GM12878 (cell line): ENCODE results near the gene SCAND1.

Experiments used
- EP300 ChIP-seq, 2 experiments: fragments of 150-350 bp in 1 of 2; IDR thresholded peaks; 2 replicates each; pipeline ENCODE4 v1.6.1; 2011 to 2012; ENCODE audit warnings: low read depth in 2 of 2, low read length in 2 of 2, borderline replicate concordance in 1 of 2, improper control_type of control experiment in 1 of 2, inconsistent platforms in 1 of 2; ENCODE audit not compliant: control insufficient read depth in 1 of 2
- ESRRA ChIP-seq: IDR thresholded peaks from 2 replicates; pipeline ENCODE4 v1.6.1; 2012; ENCODE audit warnings: mild to moderate bottlenecking, low read length, improper control_type of control experiment
- EZH2 ChIP-seq: IDR thresholded peaks from 2 replicates; pipeline ENCODE4 v1.6.1; 2012; ENCODE audit warnings: low read depth, mild to moderate bottlenecking, control low read depth, inconsistent platforms, low read length, borderline replicate concordance; ENCODE audit not compliant: control insufficient read depth
- HDAC2 ChIP-seq: fragments of 200-600 bp; sonication (generic); IDR thresholded peaks from 2 replicates; pipeline ENCODE4 v1.6.1; 2017
- JUNB ChIP-seq: IDR thresholded peaks from 2 replicates; pipeline ENCODE4 v1.6.1; 2016; ENCODE audit warnings: antibody characterized with exemption, mild to moderate bottlenecking
- KDM1A ChIP-seq: fragments of 200-600 bp; sonication (generic); IDR thresholded peaks from 2 replicates; pipeline ENCODE4 v1.6.1; 2016; ENCODE audit warnings: borderline replicate concordance
- POLR2A ChIP-seq: IDR thresholded peaks from 2 replicates; pipeline ENCODE4 v1.6.1; 2011; ENCODE audit warnings: low read depth, mild to moderate bottlenecking, low read length
- RAD21 ChIP-seq: IDR thresholded peaks from 2 replicates; pipeline ENCODE4 v1.6.1; 2011; ENCODE audit warnings: mild to moderate bottlenecking, low read depth, low read length, moderate library complexity; ENCODE audit not compliant: insufficient read depth
- WRNIP1 ChIP-seq: IDR thresholded peaks from 2 replicates; pipeline ENCODE4 v1.6.1; 2011; ENCODE audit warnings: low read depth, low read length, improper control_type of control experiment, borderline replicate concordance
- ZNF207 ChIP-seq: fragments of 450-650 bp; IDR thresholded peaks from 2 replicates; pipeline ENCODE4 v1.6.1; 2014; ENCODE audit warnings: antibody characterized with exemption, mild to moderate bottlenecking, borderline replicate concordance
- ZZZ3 ChIP-seq: IDR thresholded peaks from 2 replicates; pipeline ENCODE4 v1.6.1; 2011; ENCODE audit warnings: low read depth; ENCODE audit not compliant: control insufficient read depth, insufficient read length
- TF ChIP-seq, protein P1 (sequence below), 3 experiments: IDR thresholded peaks in 2 of 3; conservative IDR thresholded peaks in 1 of 3; 2 replicates each; pipeline ENCODE4 v1.5.1; 2011; ENCODE audit warnings: low read depth in 3 of 3, low read length in 3 of 3, mild to moderate bottlenecking in 3 of 3, control low read depth in 2 of 3, moderate library complexity in 2 of 3, inconsistent platforms in 1 of 3, mixed read lengths in 1 of 3; ENCODE audit not compliant: control insufficient read depth in 2 of 3, insufficient read depth in 1 of 3; ENCODE audit errors: extremely low read depth in 1 of 3
- TF ChIP-seq, protein P2 (sequence below): IDR thresholded peaks from 2 replicates; pipeline ENCODE4 v1.6.1; 2011; ENCODE audit warnings: borderline replicate concordance, low read depth, mild to moderate bottlenecking, moderate library complexity, low read length; ENCODE audit not compliant: insufficient read depth, poor library complexity, severe bottlenecking
- TF ChIP-seq, protein P3 (sequence below): IDR thresholded peaks from 2 replicates; pipeline ENCODE4 v1.6.1; 2011; ENCODE audit warnings: borderline replicate concordance, low read depth, mild to moderate bottlenecking, moderate library complexity, mixed read lengths, low read length; ENCODE audit not compliant: insufficient read depth; ENCODE audit errors: extremely low read length

DNA sequence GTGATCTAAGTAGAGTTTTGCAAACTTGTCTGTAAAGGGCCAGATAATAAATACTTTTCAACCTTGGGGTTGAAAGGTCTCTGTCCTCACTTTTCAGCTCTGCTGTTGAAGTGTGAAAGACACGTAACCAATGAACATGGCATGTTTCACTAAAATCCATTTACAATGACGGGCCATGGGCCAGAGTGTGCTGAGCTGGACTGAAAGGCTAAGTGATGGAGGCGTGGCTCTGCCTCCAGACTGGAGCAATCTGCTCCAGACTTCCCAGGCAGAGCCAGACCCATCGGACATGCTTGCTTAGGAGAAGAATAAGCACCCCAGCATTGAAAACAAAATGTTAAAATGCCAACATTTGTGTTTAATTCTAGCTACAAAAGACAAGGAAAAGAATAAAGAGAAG lies 41.4 kb downstream of the SCAND1 start:
- TF ChIP-seq RAD21 (no peak), POLR2A (no peak), HDAC2 (no peak), ZNF207 (no peak), ZZZ3 (no peak), EP300 (IDR thresholded peaks at IDR 0.05; ENCODE audit: borderline replicate concordance in 1 of 2, control insufficient read depth in 1 of 2, low read depth in 2 of 2, low read length in 2 of 2) (no peak), EZH2 (no peak), WRNIP1 (no peak), JUNB (no peak), ESRRA (no peak), KDM1A (no peak)
- TF ChIP-seq, protein P1, sequence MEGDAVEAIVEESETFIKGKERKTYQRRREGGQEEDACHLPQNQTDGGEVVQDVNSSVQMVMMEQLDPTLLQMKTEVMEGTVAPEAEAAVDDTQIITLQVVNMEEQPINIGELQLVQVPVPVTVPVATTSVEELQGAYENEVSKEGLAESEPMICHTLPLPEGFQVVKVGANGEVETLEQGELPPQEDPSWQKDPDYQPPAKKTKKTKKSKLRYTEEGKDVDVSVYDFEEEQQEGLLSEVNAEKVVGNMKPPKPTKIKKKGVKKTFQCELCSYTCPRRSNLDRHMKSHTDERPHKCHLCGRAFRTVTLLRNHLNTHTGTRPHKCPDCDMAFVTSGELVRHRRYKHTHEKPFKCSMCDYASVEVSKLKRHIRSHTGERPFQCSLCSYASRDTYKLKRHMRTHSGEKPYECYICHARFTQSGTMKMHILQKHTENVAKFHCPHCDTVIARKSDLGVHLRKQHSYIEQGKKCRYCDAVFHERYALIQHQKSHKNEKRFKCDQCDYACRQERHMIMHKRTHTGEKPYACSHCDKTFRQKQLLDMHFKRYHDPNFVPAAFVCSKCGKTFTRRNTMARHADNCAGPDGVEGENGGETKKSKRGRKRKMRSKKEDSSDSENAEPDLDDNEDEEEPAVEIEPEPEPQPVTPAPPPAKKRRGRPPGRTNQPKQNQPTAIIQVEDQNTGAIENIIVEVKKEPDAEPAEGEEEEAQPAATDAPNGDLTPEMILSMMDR (IDR thresholded peaks at IDR 0.05 in 2 of 3, conservative IDR thresholded peaks at IDR 0.05 in 1 of 3; ENCODE audit: control insufficient read depth in 2 of 3, extremely low read depth in 1 of 3, insufficient read depth in 1 of 3, low read depth in 3 of 3, low read length in 3 of 3), result no peak
- TF ChIP-seq, protein P2, sequence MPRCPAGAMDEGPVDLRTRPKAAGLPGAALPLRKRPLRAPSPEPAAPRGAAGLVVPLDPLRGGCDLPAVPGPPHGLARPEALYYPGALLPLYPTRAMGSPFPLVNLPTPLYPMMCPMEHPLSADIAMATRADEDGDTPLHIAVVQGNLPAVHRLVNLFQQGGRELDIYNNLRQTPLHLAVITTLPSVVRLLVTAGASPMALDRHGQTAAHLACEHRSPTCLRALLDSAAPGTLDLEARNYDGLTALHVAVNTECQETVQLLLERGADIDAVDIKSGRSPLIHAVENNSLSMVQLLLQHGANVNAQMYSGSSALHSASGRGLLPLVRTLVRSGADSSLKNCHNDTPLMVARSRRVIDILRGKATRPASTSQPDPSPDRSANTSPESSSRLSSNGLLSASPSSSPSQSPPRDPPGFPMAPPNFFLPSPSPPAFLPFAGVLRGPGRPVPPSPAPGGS, result no peak
- TF ChIP-seq, protein P3, sequence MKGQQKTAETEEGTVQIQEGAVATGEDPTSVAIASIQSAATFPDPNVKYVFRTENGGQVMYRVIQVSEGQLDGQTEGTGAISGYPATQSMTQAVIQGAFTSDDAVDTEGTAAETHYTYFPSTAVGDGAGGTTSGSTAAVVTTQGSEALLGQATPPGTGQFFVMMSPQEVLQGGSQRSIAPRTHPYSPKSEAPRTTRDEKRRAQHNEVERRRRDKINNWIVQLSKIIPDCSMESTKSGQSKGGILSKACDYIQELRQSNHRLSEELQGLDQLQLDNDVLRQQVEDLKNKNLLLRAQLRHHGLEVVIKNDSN, result no peak
